Mesenchymal stem cell (in vitro differentiated cells and primary cell): ENCODE data around the gene MOV10L1.

Experiments used
- DNase-seq: peaks from one replicate; pipeline ENCODE4 v3.0.0-alpha.2; 2013
- H2AFZ ChIP-seq: one replicate; pipeline ENCODE4 v1.6.1; 2013; ENCODE audit warnings: low read depth, mild to moderate bottlenecking, control low read depth, inconsistent platforms, low read length, moderate library complexity
- H2AK5ac ChIP-seq: 2 replicates; pipeline ENCODE4 v1.6.1; 2013; ENCODE audit warnings: low read length, moderate library complexity, mild to moderate bottlenecking, inconsistent platforms; ENCODE audit not compliant: severe bottlenecking
- H2BK120ac ChIP-seq: one replicate; pipeline ENCODE4 v1.6.1; 2013; ENCODE audit warnings: low read depth, mild to moderate bottlenecking, inconsistent platforms, low read length, moderate library complexity
- H2BK12ac ChIP-seq, 2 experiments: one replicate each; pipeline ENCODE4 v1.6.1; 2013; ENCODE audit warnings: inconsistent platforms in 2 of 2, low read length in 2 of 2, mild to moderate bottlenecking in 2 of 2, moderate library complexity in 2 of 2, control low read depth in 1 of 2
- H2BK15ac ChIP-seq: one replicate; pipeline ENCODE4 v1.6.1; 2013; ENCODE audit warnings: mild to moderate bottlenecking, low read depth, inconsistent platforms; ENCODE audit not compliant: poor library complexity, severe bottlenecking
- H2BK5ac ChIP-seq: 2 replicates; pipeline ENCODE4 v1.6.1; 2013; ENCODE audit warnings: low read depth, mild to moderate bottlenecking, low read length, control low read depth, inconsistent platforms; ENCODE audit not compliant: poor library complexity, severe bottlenecking
- H3K14ac ChIP-seq, 2 experiments: one replicate each; pipeline ENCODE4 v1.6.1; 2013; ENCODE audit warnings: inconsistent platforms in 2 of 2, low read length in 2 of 2, control low read depth in 1 of 2, mild to moderate bottlenecking in 1 of 2, moderate library complexity in 1 of 2
- H3K18ac ChIP-seq, 2 experiments: one replicate each; pipeline ENCODE4 v1.6.1; 2013; ENCODE audit warnings: inconsistent platforms in 2 of 2, low read length in 2 of 2, control low read depth in 1 of 2, low read depth in 1 of 2, mild to moderate bottlenecking in 1 of 2
- H3K23ac ChIP-seq, 2 experiments: one replicate each; pipeline ENCODE4 v1.6.1; 2013; ENCODE audit warnings: inconsistent platforms in 2 of 2, low read length in 2 of 2, mild to moderate bottlenecking in 2 of 2, moderate library complexity in 2 of 2, control low read depth in 1 of 2
- H3K27ac ChIP-seq: 2 replicates; pipeline ENCODE4 v1.5.1; 2013; ENCODE audit warnings: mild to moderate bottlenecking, moderate library complexity, low read length, control low read depth, inconsistent platforms; ENCODE audit not compliant: poor library complexity, severe bottlenecking
- H3K27me3 ChIP-seq, 2 experiments: 2 replicates each; pipeline versions ENCODE4 v1.6.1 to v1.7.0; 2013; ENCODE audit warnings: low read length in 2 of 2, mild to moderate bottlenecking in 2 of 2, moderate library complexity in 2 of 2, control low read depth in 1 of 2, inconsistent platforms in 1 of 2; ENCODE audit not compliant: control insufficient read depth in 1 of 2, insufficient read depth in 1 of 2
- H3K36me3 ChIP-seq, 2 experiments: 2 replicates each; pipeline versions ENCODE4 v1.6.1 to v1.7.0; 2013; ENCODE audit warnings: low read length in 2 of 2, control low read depth in 1 of 2, inconsistent platforms in 1 of 2, low read depth in 1 of 2, mild to moderate bottlenecking in 1 of 2; ENCODE audit not compliant: insufficient read depth in 2 of 2, control insufficient read depth in 1 of 2
- H3K4ac ChIP-seq, 2 experiments: one replicate each; pipeline ENCODE4 v1.6.1; 2013; ENCODE audit warnings: inconsistent platforms in 2 of 2, low read length in 2 of 2, mild to moderate bottlenecking in 2 of 2, moderate library complexity in 2 of 2, control low read depth in 1 of 2, low read depth in 1 of 2
- H3K4me1 ChIP-seq: 2 replicates; pipeline ENCODE4 v1.6.1; 2013; ENCODE audit warnings: low read depth, low read length, control low read depth; ENCODE audit not compliant: control insufficient read depth, insufficient read depth
- H3K4me2 ChIP-seq: 2 replicates; pipeline ENCODE4 v1.6.1; 2013; ENCODE audit warnings: low read length, mild to moderate bottlenecking, inconsistent platforms; ENCODE audit not compliant: poor library complexity, severe bottlenecking
- H3K4me3 ChIP-seq, 2 experiments: 2 replicates each; pipeline versions ENCODE4 v1.5.1 to v1.7.0; 2013; ENCODE audit warnings: low read length in 2 of 2, mild to moderate bottlenecking in 2 of 2, control low read depth in 1 of 2, low read depth in 1 of 2; ENCODE audit not compliant: insufficient read depth in 1 of 2
- H3K79me1 ChIP-seq: replicated peaks from 2 replicates; pipeline ENCODE4 v1.6.1; 2013; ENCODE audit warnings: mild to moderate bottlenecking, control low read depth, low read length, inconsistent platforms; ENCODE audit not compliant: poor library complexity, severe bottlenecking
- H3K9ac ChIP-seq: 2 replicates; pipeline ENCODE4 v1.7.0; 2013; ENCODE audit warnings: mild to moderate bottlenecking, low read length, moderate library complexity
- H3K9me3 ChIP-seq: 2 replicates; pipeline ENCODE4 v1.7.0; 2013; ENCODE audit warnings: mild to moderate bottlenecking, low read length; ENCODE audit not compliant: control insufficient read depth
- H4K8ac ChIP-seq: one replicate; pipeline ENCODE4 v1.6.1; 2013; ENCODE audit warnings: inconsistent platforms, mild to moderate bottlenecking, low read length, moderate library complexity
- H4K91ac ChIP-seq: one replicate; pipeline ENCODE4 v1.6.1; 2013; ENCODE audit warnings: mild to moderate bottlenecking, low read length, inconsistent platforms
- WGBS: methylation state at CpG from one replicate; pipeline ENCODE4 v1.1.7; 2013; ENCODE audit warnings: mixed read lengths; 5-methylcytosine and 5-hydroxymethylcytosine counted together

The MOV10L1 gene

DNA sequence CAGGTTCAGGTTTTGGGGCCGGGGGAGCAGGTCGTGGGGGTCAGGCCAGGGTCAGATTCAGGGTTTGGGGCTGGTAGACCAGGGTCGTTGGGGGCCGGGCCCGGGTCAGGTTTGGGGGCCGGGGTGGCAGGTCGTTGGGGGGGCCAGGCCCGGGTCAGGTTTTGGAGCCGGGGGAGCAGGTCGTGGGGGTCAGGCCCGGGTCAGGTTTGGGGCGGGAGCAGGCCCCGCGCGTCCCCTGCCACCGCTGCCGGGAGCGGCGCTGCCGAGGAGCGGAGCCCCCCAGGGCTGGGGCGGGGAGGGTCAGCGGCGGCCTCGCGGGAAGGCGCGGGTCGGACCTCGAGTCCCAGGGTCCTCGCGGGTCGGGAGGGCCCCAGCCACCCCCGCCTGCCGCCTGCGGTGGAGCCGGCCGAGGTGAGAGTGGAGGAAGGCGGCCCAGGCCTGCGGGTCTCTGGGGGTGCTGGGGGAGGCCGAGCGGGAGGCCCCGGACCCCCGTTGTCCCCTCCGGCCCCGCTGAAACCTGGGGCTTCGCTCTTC lies 96.4 kb downstream of the MOV10L1 start:
- 1% methylated on average over 32 of the region's 47 CpGs for WGBS
- Histone ChIP-seq H2AK5ac (no peak overlapping the region), H3K79me1 (peaks cover 16% of the 10 kb centered on the region), H3K9ac (peak overlapping the region; percentile 81), H3K36me3 (peaks cover 4 to 11% of the 10 kb centered on the region in 2 experiments), H3K4me3 (peak overlapping the region; percentile 79 to 84), H2BK5ac (no peak overlapping the region), H3K4ac (peak overlapping the region in 1 of 2 experiments; percentile 22), H3K4me2 (peak overlapping the region; percentile 89), H3K14ac (peak overlapping the region in 1 of 2 experiments; percentile 76), H3K9me3 (no peaks in the 10 kb centered on the region), H4K91ac (peak overlapping the region; percentile 58), H2BK12ac (no peak overlapping the region), H3K23ac (no peak overlapping the region), H2AFZ (no peak overlapping the region), H3K27me3 (no peaks in the 10 kb centered on the region), H2BK15ac (peak overlapping the region; percentile 75), H4K8ac (peak overlapping the region; percentile 69), H3K27ac (no peak overlapping the region), H3K18ac (peak overlapping the region; percentile 70 to 80), H2BK120ac (peak overlapping the region; percentile 77), H3K4me1 (peaks cover 50% of the 10 kb centered on the region)
- no peak for DNase-seq

DNA sequence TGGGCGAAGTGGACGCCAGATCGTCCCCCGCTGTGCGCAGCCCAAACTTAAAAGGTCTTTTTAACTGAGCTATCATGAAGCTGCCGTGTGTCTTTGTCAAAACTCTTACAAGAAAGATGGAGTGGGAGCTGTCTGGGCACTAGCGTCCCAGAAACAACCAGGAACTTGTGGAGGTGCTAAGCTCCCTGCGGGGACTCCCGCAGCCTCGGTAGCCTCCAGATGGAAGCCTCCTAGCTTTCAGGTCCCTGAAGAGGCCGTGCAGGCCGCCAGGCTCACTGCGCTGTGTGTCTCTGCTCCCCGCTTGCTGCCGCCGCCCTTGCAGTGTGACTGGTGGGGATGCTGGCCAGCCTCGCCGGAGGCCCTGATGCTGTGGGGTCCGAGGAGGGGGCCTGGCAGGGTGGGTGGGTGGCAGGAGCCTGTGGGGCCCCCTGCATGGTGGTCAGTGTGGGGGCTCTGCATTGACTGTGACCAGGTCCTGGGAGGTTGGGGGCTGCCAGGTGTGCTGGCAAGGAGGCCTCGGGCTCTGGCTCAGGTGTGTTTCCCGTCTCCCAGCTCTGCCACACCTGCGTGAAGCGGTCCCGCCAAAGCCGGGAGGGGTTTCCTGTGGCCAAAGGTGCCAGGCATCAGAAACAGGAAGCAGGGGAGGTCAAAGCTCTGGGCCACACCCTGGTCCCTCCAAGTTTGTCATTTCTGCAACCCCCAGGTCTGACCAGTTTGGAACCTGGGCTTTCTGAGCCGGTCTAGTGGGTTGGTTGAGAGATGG lies 97.1 kb downstream of the MOV10L1 start:
- peak overlapping the region in 1 of 2 experiments; percentile 16 for H2BK12ac ChIP-seq
- 43% methylated on average over 26 of the region's 26 CpGs for WGBS

DNA sequence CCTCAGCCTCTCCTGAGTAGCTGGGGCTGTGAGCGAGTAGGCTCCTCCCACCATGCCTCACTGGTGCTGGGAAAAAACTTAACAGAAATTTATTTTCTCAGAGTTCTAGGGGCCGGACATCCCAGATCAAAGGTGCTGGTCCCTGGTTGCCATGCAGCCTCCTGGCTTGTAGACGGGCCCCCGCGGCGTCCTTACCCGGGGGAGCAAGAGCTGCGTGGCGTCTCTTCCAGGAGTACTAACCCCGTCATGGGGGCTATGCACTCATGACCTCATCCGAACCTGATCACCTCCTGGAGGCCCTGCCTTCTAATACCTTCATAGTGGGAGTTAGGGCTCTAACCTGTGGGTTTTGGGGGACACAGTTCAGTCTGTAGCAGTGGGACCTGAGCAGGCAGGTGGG lies 98.5 kb downstream of the MOV10L1 start:
- peaks cover 4 to 27% of the 10 kb centered on the region in 2 experiments for H3K36me3 ChIP-seq
- no peak overlapping the region for H3K23ac ChIP-seq
- H3K79me1 ChIP-seq = peaks cover 25% of the 10 kb centered on the region
- no peak overlapping the region for H3K27ac ChIP-seq
- H3K14ac ChIP-seq = no peak overlapping the region
- WGBS = 99% methylated on average over 11 of the region's 11 CpGs
- no peak overlapping the region for H3K4me3 ChIP-seq
- H3K4me1 ChIP-seq = peaks cover 62% of the 10 kb centered on the region
- no peak for DNase-seq
- H3K9me3 ChIP-seq = no peaks in the 10 kb centered on the region
- no peak overlapping the region for H4K91ac ChIP-seq
- no peak overlapping the region for H2BK5ac ChIP-seq
- H2BK12ac ChIP-seq = no peak overlapping the region
- no peak overlapping the region for H2BK15ac ChIP-seq
- H3K4me2 ChIP-seq = no peak overlapping the region
- H2AFZ ChIP-seq = no peak overlapping the region
- no peak overlapping the region for H3K4ac ChIP-seq
- H2AK5ac ChIP-seq = no peak overlapping the region
- H4K8ac ChIP-seq = no peak overlapping the region
- H2BK120ac ChIP-seq = no peak overlapping the region
- no peak overlapping the region for H3K18ac ChIP-seq
- H3K9ac ChIP-seq = no peak overlapping the region
- no peaks in the 10 kb centered on the region for H3K27me3 ChIP-seq

More for the DNA sequence above, 97.1 kb downstream of the MOV10L1 start:
- Histone ChIP-seq H3K4me2 (peak overlapping the region; percentile 89), H3K23ac (no peak overlapping the region), H3K9ac (peak overlapping the region; percentile 81), H4K91ac (peak overlapping the region; percentile 58), H4K8ac (peak overlapping the region; percentile 1), H2AK5ac (peak overlapping the region; percentile 22), H2BK15ac (no peak overlapping the region), H3K4ac (peak overlapping the region in 1 of 2 experiments; percentile 22), H3K14ac (no peak overlapping the region), H3K4me3 (peak overlapping the region; percentile 79 to 84), H2AFZ (no peak overlapping the region), H2BK5ac (no peak overlapping the region), H3K36me3 (peaks cover 4 to 13% of the 10 kb centered on the region in 2 experiments), H3K18ac (peak overlapping the region; percentile 22 to 80), H3K9me3 (no peaks in the 10 kb centered on the region), H3K27ac (no peak overlapping the region), H3K27me3 (no peaks in the 10 kb centered on the region), H3K79me1 (peaks cover 16% of the 10 kb centered on the region), H3K4me1 (peaks cover 56% of the 10 kb centered on the region), H2BK120ac (no peak overlapping the region)
- DNase-seq = peak; percentile 51

DNA sequence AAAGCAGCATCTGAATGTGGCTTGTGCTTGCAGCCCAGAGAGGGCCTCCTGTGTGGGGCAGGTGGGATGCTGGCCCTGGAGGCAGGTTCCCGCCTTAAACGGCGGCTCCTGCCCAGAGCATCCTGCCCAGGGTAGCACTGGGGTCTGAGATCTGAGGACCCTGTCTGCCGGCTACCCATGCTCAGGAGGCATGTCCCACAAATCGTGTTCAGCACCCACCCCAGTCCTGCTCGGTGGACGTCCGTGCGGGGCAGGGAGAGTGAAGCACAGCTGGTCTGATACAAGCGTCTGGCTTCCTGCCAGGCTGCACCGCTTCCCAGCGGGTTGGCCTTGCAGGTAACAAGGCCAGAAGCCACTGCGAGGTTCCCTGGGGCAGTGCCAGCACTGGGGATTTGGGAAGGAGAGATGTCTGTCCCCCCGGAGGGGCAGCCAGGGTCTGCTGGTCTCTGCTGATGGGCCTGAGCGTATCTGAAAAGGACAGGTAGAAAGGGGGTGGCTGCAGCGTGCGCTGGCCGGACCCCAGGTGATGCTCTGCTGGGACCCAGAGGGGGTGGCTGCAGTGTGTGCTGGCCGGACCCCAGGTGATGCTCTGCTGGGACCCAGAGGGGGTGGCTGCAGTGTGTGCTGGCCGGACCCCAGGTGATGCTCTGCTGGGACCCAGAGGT lies 99.5 kb downstream of the MOV10L1 start:
- no peak overlapping the region for H4K8ac ChIP-seq
- no peak overlapping the region for H3K4me2 ChIP-seq

More for the DNA sequence above, 99.5 kb downstream of the MOV10L1 start:
- Histone ChIP-seq H2AFZ (no peak overlapping the region), H2BK120ac (no peak overlapping the region), H3K4me1 (peaks cover 59% of the 10 kb centered on the region), H3K18ac (peak overlapping the region in 1 of 2 experiments; percentile 97), H3K9me3 (no peaks in the 10 kb centered on the region), H2BK12ac (no peak overlapping the region), H3K14ac (no peak overlapping the region), H3K4ac (no peak overlapping the region), H3K79me1 (peaks cover 34% of the 10 kb centered on the region), H3K9ac (no peak overlapping the region), H2AK5ac (no peak overlapping the region), H3K4me3 (no peak overlapping the region), H2BK5ac (no peak overlapping the region), H2BK15ac (no peak overlapping the region), H3K23ac (no peak overlapping the region), H3K36me3 (peaks cover 11 to 37% of the 10 kb centered on the region in 2 experiments), H3K27ac (no peak overlapping the region), H4K91ac (peak overlapping the region; percentile 19), H3K27me3 (no peaks in the 10 kb centered on the region)
- no peak for DNase-seq
- WGBS = 96% methylated on average over 19 of the region's 20 CpGs
